Fibroblast of pulmonary artery (primary cell): ENCODE data around the gene KCNA10.

Experiments used
- DNase-seq: peaks from one replicate; pipeline ENCODE4 v3.0.0-alpha.2; 2010; ENCODE audit warnings: low read depth
- H3K4me3 ChIP-seq: replicated peaks from 2 replicates; pipeline ENCODE4 v1.5.1; 2011; ENCODE audit warnings: low read depth, mild to moderate bottlenecking, control low read depth, low read length, moderate library complexity
- TF ChIP-seq, protein P1 (sequence below): IDR thresholded peaks from 2 replicates; pipeline ENCODE4 v1.5.1; 2011; ENCODE audit warnings: mild to moderate bottlenecking, control low read depth, low read length, inconsistent platforms; ENCODE audit errors: missing control alignments

The KCNA10 gene

DNA sequence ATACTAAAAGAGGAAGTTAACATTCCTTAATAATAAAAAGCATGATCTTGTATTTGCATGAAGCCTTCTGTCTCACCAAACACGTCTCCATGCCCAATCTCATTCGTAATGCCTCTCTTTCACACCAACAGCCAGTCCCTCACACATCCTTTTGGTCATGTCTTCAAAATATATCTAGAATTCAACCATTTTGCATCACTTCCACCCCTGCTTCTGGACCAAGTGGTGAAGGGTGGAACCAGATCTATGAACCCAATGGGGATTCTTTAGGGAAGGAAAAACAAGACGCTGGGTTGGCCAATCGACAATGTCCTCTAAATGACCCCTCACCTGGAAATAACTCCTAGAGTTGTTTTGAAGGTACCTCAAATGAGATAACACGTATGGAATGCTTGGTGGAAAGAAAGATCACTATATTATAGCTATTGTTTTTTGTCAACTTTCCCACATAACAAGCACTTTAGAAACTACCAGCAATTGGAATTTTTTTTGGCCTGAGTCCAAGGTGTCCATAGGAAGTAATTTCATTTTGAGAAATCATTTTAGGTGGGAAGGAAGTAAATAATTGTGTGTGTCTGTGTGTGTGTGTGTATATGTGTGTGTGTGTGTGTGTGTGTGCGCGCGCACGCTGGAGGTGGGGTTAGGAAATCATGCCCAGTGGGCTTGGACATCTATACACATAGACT, at the start of gene KCNA10:
KCNA10 (minus strand) TSS at position 51 of the 686 bp plus-strand sequence. CDS start 388 bp downstream, outside the sequence.
- no peak for DNase-seq
- TF ChIP-seq, protein P1, sequence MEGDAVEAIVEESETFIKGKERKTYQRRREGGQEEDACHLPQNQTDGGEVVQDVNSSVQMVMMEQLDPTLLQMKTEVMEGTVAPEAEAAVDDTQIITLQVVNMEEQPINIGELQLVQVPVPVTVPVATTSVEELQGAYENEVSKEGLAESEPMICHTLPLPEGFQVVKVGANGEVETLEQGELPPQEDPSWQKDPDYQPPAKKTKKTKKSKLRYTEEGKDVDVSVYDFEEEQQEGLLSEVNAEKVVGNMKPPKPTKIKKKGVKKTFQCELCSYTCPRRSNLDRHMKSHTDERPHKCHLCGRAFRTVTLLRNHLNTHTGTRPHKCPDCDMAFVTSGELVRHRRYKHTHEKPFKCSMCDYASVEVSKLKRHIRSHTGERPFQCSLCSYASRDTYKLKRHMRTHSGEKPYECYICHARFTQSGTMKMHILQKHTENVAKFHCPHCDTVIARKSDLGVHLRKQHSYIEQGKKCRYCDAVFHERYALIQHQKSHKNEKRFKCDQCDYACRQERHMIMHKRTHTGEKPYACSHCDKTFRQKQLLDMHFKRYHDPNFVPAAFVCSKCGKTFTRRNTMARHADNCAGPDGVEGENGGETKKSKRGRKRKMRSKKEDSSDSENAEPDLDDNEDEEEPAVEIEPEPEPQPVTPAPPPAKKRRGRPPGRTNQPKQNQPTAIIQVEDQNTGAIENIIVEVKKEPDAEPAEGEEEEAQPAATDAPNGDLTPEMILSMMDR: no peak

DNA sequence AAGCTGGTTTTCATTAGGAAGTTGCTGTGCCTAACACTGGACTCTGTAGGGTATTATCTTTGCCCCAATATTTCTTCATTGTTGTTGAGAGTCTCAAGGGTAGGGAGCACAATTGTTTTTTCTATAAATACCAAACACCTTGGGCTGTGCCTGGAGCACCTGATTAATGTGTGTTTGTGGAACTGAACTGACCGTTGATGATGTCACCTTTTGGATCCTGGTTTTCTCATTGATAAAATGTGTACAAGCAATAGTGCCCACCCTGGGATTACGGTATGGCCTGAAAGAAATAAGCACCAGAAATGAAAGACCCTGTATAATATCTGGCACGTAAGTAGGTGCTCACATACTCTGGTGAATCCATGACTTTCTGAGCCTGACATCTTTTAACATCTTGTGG, 47.9 kb upstream of the KCNA10 start:
- no peak for DNase-seq
- H3K4me3 ChIP-seq: no peak overlapping the region
- TF ChIP-seq, protein P1: no peak

More for the DNA sequence above, at the start of gene KCNA10:
- no peak within 1 kb of the TSS for H3K4me3 ChIP-seq

DNA sequence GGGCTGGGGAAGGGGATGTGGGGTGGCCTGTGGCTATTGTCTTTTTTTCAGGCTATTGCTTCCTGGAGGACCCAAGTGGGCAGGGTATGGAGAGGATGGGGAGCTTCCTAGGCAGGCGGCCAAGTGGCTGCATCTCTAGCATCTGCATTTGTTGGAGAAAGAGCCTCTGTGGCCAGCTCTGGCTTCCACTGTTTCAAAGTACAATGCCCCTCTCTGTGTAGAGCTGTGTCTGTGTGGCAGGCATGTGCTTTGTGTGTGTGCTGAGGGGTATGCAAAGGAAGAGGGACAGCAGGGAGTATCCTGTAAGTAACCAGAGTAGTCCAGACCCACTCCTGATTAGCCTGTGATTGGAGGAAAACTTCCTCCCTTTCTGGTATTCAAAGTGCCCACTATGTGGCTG, 46.6 kb upstream of the KCNA10 start:
- no peak for DNase-seq
- H3K4me3 ChIP-seq: no peak overlapping the region
- TF ChIP-seq, protein P1: no peak

DNA sequence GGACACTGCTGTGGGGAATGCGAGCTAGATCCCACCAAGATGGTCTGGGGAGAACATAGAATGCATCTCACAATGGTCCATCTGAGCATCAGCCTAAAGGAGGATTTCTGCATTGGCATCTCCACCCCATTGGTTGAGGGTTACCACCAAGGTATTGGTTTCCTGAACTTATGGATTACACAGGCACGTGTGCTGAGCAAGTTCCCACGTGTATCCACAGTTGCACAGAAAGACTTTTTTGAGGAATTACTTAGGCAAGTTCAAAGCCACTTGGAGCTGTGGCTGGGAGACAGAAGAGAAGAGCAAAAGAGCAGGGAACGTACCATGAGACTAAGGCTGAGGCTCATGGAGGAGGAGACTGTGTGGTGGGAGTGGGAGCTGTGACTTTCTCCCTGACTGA, 44.1 kb upstream of the KCNA10 start:
- no peak overlapping the region for H3K4me3 ChIP-seq
- TF ChIP-seq, protein P1: no peak
- no peak for DNase-seq

DNA sequence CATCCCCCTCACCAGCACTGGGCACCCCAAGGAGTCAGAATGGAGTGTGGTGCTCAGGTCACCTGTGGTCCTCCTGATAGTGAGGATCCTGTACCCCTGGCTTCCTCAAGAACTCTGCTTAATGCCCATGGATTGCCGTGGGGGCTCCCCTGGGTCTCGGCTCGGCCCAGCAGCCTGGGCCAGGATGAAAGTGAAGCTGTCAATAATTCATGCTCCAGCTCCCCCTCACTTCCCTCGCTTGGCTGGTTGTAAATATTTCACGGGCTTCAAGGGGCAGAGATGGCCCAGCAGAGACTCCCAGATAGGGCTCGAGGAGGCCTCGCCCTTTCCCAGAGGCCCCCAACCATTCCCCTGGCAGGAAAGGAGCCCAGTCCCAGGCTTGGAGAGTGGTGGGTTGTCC, 42.6 kb upstream of the KCNA10 start:
- no peak overlapping the region for H3K4me3 ChIP-seq
- no peak for DNase-seq
- TF ChIP-seq, protein P1: no peak

DNA sequence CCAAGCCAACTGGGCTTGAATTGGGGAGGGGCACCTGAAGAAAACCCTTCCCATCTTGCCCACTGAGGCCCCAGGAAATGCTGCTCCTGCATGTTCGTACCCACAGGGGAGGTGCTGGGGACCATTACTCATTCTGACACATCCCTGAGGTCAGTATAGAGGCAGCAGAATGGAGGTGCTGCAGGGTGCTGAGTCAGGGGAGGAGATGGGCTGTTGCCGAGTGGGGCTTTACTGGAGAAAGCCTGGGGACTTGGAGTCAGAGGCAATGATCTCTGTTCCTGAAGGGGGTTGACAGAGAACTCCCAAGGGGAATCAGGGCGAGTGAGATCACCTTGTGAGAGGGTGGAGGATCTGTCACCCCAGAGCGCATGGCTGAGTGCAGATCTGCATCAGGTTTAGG, 40.2 kb upstream of the KCNA10 start:
- no peak overlapping the region for H3K4me3 ChIP-seq
- TF ChIP-seq, protein P1: no peak
- DNase-seq: no peak

DNA sequence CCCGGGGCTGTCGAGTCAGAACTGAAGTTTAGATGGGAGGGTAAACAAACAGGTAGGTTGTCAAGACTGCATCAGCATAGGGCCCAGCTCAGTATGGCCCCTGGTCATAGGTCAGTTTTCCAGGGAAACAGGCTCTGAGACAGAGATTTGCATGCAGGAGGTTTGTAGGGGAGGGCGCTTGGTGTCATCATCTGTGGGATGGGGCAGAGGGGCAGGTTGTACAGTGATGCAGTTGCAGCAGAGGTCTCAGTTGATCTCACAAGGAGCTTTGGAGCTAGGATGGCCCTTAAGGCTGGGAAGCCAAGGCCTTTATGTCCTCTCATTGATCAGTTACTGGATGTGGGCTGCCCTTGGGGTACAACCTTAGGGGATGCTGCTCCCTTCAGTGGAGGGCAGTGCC, 38.5 kb upstream of the KCNA10 start:
- H3K4me3 ChIP-seq: no peak overlapping the region
- TF ChIP-seq, protein P1: no peak
- no peak for DNase-seq
